Mesothelial cell of epicardium (in vitro differentiated cells): Measurements from ENCODE around the gene DLG5. TPM values are rescaled to one million over a fixed set of nuclear protein-coding genes. Genes with fewer than 3 reads are reported as not detected.

Experiments
- DNase-seq, 2 experiments: peaks; one replicate each; pipeline ENCODE4 v3.0.0; 2021; ENCODE audit warnings: low spot score in 2 of 2; ENCODE audit not compliant: unreplicated experiment in 2 of 2
- H3K27ac Mint-ChIP-seq: 2 replicates; pipeline ENCODE4 v1.8.0; 2021; ENCODE audit warnings: mixed read lengths
- H3K27me3 Mint-ChIP-seq: 2 replicates; pipeline ENCODE4 v1.8.0; 2021; ENCODE audit warnings: low read depth, mixed read lengths
- H3K36me3 Mint-ChIP-seq: 2 replicates; pipeline ENCODE4 v1.8.0; 2021; ENCODE audit warnings: mixed read lengths
- H3K4me1 Mint-ChIP-seq: 2 replicates; pipeline ENCODE4 v1.8.0; 2021; ENCODE audit warnings: mixed read lengths
- H3K4me3 Mint-ChIP-seq: 2 replicates; pipeline ENCODE4 v1.8.0; 2021; ENCODE audit warnings: mild to moderate bottlenecking, moderate library complexity, mixed read lengths
- H3K9me3 Mint-ChIP-seq: 2 replicates; pipeline ENCODE4 v1.8.0; 2021; ENCODE audit warnings: mixed read lengths
- total RNA-seq: library from RNA; stranded (reverse); gene quantifications from 3 replicates; pipeline ENCODE4 v1.2.1, GENCODE V29; 2021
- TF ChIP-seq, protein P1 (sequence below): fragments of 200-600 bp; sonication (generic); IDR thresholded peaks from one replicate; pipeline ENCODE4 v1.5.0; 2021; ENCODE audit warnings: antibody characterized with exemption; ENCODE audit not compliant: unreplicated experiment

DLG5 gene
- total RNA-seq, 1 donor from 2014 or later, result 82.2 TPM

GRCh38 chr10:77791506-77791905, 135.0 kb downstream of the DLG5 start:
- Mint-ChIP-seq H3K27me3 (no peaks in the 10 kb centered on the region), H3K27ac (no peak overlapping the region), H3K36me3 (peaks cover 46% of the 10 kb centered on the region), H3K9me3 (no peaks in the 10 kb centered on the region), H3K4me3 (no peak overlapping the region), H3K4me1 (no peaks in the 10 kb centered on the region)
- TF ChIP-seq, protein P1, sequence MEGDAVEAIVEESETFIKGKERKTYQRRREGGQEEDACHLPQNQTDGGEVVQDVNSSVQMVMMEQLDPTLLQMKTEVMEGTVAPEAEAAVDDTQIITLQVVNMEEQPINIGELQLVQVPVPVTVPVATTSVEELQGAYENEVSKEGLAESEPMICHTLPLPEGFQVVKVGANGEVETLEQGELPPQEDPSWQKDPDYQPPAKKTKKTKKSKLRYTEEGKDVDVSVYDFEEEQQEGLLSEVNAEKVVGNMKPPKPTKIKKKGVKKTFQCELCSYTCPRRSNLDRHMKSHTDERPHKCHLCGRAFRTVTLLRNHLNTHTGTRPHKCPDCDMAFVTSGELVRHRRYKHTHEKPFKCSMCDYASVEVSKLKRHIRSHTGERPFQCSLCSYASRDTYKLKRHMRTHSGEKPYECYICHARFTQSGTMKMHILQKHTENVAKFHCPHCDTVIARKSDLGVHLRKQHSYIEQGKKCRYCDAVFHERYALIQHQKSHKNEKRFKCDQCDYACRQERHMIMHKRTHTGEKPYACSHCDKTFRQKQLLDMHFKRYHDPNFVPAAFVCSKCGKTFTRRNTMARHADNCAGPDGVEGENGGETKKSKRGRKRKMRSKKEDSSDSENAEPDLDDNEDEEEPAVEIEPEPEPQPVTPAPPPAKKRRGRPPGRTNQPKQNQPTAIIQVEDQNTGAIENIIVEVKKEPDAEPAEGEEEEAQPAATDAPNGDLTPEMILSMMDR, result no peak
- DNase-seq, result no peak

DNA sequence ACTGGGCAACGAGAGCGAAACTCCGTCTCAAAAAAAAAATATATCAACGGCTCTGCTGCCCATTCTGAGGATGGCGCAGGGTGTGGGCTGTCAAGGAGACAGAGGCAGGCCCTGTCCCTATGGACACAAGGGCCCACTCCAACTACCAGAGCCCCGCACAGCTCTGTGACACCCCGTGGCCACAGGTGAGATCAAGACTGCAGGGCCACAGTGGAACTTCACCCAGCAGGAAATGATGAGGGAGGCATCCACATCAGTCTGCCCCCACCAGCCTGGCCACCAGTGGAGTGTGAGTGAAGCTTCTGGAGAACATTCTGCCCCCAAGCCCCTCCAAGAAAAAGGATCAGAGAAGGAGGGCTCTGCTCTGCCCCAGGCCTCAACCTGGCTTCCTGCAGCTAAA, 136.7 kb downstream of the DLG5 start:
- H3K27ac Mint-ChIP-seq, result no peak overlapping the region
- peaks cover 49% of the 10 kb centered on the region for H3K36me3 Mint-ChIP-seq
- H3K4me3 Mint-ChIP-seq, result no peak overlapping the region
- TF ChIP-seq, protein P1, result no peak
- no peaks in the 10 kb centered on the region for H3K4me1 Mint-ChIP-seq
- no peaks in the 10 kb centered on the region for H3K27me3 Mint-ChIP-seq
- no peak for DNase-seq
- peaks cover 6% of the 10 kb centered on the region for H3K9me3 Mint-ChIP-seq

DNA sequence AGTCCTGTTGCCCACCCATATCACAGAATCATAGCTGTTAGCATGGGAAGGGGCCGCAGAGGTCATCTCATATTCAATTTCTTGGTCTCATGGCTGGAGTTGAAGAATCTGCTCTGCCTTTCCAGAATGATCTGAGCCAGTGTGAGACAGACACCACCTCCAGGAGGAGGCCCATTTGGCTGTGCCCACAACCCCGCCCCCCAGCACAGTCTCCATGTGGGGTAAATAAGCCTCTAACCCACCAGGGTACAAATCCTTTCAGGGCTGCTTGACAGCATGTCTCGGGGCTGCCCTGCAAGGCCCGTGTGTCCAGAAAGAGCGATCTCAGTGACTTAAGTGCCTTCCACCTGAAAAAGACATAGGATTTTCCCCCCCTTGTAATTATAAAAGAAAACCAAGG, 137.5 kb downstream of the DLG5 start:
- peaks cover 48% of the 10 kb centered on the region for H3K36me3 Mint-ChIP-seq
- TF ChIP-seq, protein P1, result no peak
- no peak for DNase-seq
- no peaks in the 10 kb centered on the region for H3K27me3 Mint-ChIP-seq
- H3K27ac Mint-ChIP-seq, result no peak overlapping the region
- peaks cover 6% of the 10 kb centered on the region for H3K9me3 Mint-ChIP-seq
- no peak overlapping the region for H3K4me3 Mint-ChIP-seq
- no peaks in the 10 kb centered on the region for H3K4me1 Mint-ChIP-seq

DNA sequence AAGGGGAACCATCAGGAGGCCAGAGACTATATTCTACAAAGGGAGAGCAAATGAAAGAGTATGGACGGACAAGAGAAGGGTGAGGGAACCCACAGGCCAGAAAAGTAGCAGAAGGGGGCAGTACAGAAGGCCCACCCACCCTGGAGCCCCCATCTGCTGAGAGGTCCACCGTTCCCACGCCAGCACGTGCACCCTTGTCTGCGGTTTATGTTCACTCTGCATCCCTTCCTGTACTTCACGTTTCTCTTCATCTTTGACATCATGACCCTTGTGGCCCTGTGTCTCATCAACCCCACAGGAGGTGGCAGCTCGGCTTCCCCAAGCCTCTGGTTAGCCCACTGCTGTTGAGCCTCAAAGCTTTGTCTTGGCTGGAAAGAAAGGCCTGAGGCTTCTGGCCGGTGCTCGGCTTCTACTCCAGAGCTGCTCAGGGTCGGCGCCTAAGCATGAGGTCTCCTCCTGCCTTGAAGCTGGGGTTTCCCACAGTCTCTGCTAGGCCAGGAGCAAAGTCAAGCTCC, 138.0 kb downstream of the DLG5 start:
- Mint-ChIP-seq H3K4me1 (no peaks in the 10 kb centered on the region), H3K36me3 (peaks cover 45% of the 10 kb centered on the region), H3K4me3 (no peak overlapping the region), H3K27me3 (no peaks in the 10 kb centered on the region), H3K9me3 (peaks cover 6% of the 10 kb centered on the region), H3K27ac (no peak overlapping the region)
- no peak for DNase-seq
- TF ChIP-seq, protein P1, result no peak

- Mint-ChIP-seq H3K27me3 (no peaks in the 10 kb centered on the region), H3K4me1 (no peaks in the 10 kb centered on the region), H3K9me3 (peaks cover 6% of the 10 kb centered on the region), H3K36me3 (peaks cover 46% of the 10 kb centered on the region), H3K4me3 (no peak overlapping the region), H3K27ac (no peak overlapping the region)
- TF ChIP-seq, protein P1, result no peak
- no peak for DNase-seq
Measured at GRCh38 chr10:77787440-77787839, 139.1 kb downstream of the DLG5 start.

DNA sequence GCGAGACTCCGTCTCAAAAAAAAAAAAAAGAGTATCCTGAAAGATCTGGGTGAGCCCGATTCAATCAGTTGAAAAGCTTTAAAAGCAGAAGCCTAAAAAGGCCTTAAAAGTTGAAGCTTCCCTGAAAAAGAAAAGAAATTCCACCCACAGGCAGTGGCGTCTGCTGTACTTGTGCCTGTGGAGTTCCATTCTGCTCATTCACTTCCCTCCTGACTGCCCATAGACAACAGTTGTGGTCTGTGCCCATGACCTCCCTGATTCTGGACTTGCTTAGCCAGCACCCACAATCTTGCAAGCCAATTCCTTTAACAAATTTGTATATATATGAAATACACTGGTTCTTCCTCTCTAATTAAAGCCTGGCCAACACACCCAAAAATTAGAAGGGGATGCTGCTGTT, 141.7 kb downstream of the DLG5 start:
- H3K4me1 Mint-ChIP-seq, result no peaks in the 10 kb centered on the region
- H3K36me3 Mint-ChIP-seq, result peaks cover 63% of the 10 kb centered on the region
- no peak overlapping the region for H3K27ac Mint-ChIP-seq
- TF ChIP-seq, protein P1, result no peak
- H3K9me3 Mint-ChIP-seq, result peaks cover 6% of the 10 kb centered on the region
- no peak for DNase-seq
- no peaks in the 10 kb centered on the region for H3K27me3 Mint-ChIP-seq
- no peak overlapping the region for H3K4me3 Mint-ChIP-seq
